Measurements from ENCODE around the gene NPAS2.

NPAS2 gene

GRCh38 chr2:100845141-100845991, 25.4 kb downstream of the NPAS2 start:
- TF ChIP-seq CTCF (IDR thresholded peaks at IDR 0.05; ENCODE audit: extremely low read depth, insufficient read depth, missing control alignments), result no peak
- no peak for DNase-seq (ENCODE audit: low spot score)
- in situ Hi-C loops (cut with MboI; ENCODE audit: low pct_unique_long_range_greater_than_20kb, low sequenced_read_pairs, unreplicated experiment), result no loop called here

- TF ChIP-seq CTCF (IDR thresholded peaks at IDR 0.05; ENCODE audit: extremely low read depth, insufficient read depth, missing control alignments), result no peak
- in situ Hi-C loops (cut with MboI; ENCODE audit: low pct_unique_long_range_greater_than_20kb, low sequenced_read_pairs, unreplicated experiment), result no loop called here
- DNase-seq (ENCODE audit: low spot score), result no peak
Observed at GRCh38 chr2:100846716-100847115, 26.8 kb downstream of the NPAS2 start.

GRCh38 chr2:100852447-100852846, 32.5 kb downstream of the NPAS2 start:
- TF ChIP-seq CTCF (IDR thresholded peaks at IDR 0.05; ENCODE audit: extremely low read depth, insufficient read depth, missing control alignments), result no peak
- no peak for DNase-seq (ENCODE audit: low spot score)
- in situ Hi-C loops (cut with MboI; ENCODE audit: low pct_unique_long_range_greater_than_20kb, low sequenced_read_pairs, unreplicated experiment), result no loop called here

GRCh38 chr2:100852999-100853908, 33.3 kb downstream of the NPAS2 start:
- DNase-seq (ENCODE audit: low spot score), result no peak
- TF ChIP-seq CTCF (IDR thresholded peaks at IDR 0.05; ENCODE audit: extremely low read depth, insufficient read depth, missing control alignments), result no peak
- in situ Hi-C loops (cut with MboI; ENCODE audit: low pct_unique_long_range_greater_than_20kb, low sequenced_read_pairs, unreplicated experiment), result no loop called here

- DNase-seq (ENCODE audit: low spot score), result no peak
- no peak for TF ChIP-seq CTCF (IDR thresholded peaks at IDR 0.05; ENCODE audit: extremely low read depth, insufficient read depth, missing control alignments)
- in situ Hi-C loops (cut with MboI; ENCODE audit: low pct_unique_long_range_greater_than_20kb, low sequenced_read_pairs, unreplicated experiment), result no loop called here
Observed at GRCh38 chr2:100853909-100854810, 34.2 kb downstream of the NPAS2 start.

- no peak for DNase-seq (ENCODE audit: low spot score)
- TF ChIP-seq CTCF (IDR thresholded peaks at IDR 0.05; ENCODE audit: extremely low read depth, insufficient read depth, missing control alignments), result no peak
- in situ Hi-C loops (cut with MboI; ENCODE audit: low pct_unique_long_range_greater_than_20kb, low sequenced_read_pairs, unreplicated experiment), result no loop called here
Observed at GRCh38 chr2:100855084-100855483, 35.1 kb downstream of the NPAS2 start.

All from GM13977 (cell line).